Measurements from ENCODE around the gene HSPBP1.
A peak's percentile ranks its signal among the peaks of the same experiment; 100 is the strongest.

The HSPBP1 gene

DNA sequence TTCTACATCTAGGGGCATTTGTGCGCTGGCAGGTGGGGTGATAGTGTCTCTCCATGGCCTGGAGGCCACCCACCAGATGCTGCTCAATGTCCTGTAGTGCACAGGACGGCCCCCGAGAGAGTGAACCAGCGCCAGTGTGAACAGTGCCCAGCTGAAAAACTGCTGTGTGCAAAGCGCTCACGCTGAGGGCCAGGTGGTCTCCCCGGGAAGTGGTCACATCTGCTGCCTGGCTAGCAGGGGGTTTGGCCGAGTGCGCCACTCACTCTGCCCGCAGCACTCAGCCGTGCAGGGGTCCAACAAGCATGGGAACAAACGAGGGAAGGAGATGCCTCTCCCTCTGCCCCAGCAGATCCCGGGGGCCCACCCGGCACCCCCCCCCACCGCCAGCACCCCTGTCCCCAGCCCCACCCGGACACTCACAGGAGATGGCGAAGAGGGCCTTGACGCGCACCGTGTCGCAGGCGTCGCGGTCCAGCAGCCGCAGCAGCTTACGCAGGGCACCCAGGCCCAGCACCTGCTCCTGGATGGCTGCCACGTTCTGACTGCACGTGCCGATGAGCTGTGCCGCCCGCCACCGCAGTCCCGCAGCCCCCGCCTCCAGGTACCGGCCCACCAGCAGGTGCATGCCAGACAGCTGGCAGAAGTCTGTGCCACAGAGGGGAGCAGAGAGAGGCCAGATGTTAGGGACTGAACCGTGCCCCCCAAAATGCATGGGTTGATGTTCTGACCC, 5.8 kb downstream of the HSPBP1 start:
- DNase-seq: peak; percentile 71

- no peak for DNase-seq
These were observed 7.8 kb downstream of the HSPBP1 start for GRCh38 chr19:55272142-55272541.

DNA sequence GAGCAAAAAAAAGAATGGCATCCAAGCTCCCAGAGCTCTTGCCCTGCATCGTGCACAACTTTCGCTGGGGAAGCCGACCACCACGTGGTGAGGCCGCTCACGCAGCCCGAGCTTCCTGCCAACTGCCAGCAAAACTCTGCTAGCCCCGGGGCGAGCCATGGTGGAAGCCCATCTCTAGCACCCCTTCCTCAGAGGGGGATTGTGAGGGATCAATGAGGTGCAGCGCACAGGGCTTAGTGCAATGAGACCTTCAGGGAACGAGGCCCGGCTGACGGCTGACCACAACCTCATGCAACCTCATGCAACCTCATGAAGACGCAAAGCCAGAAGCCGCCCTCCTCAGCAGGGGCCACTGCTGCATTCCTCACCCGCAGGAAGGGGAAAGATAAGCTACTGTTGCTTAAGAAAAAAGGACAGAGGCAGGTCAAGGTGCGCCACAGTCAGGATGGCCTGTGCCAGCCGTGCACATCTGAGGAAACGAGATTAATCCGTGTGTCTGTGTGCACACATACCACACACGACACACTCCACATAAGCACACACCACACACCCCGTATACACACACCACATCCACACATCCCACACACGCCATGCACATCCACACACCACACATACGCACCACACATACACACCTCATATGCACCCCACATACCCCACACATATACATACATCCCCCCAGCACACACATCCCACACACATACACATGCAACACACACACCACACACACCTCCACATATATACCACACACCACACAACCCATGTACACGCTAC, 9.6 kb downstream of the HSPBP1 start:
- no peak for DNase-seq

GRCh38 chr19:55269299-55269698, 10.6 kb downstream of the HSPBP1 start:
- DNase-seq: no peak

GRCh38 chr19:55266840-55267239, 13.1 kb downstream of the HSPBP1 start:
- DNase-seq: no peak

DNA sequence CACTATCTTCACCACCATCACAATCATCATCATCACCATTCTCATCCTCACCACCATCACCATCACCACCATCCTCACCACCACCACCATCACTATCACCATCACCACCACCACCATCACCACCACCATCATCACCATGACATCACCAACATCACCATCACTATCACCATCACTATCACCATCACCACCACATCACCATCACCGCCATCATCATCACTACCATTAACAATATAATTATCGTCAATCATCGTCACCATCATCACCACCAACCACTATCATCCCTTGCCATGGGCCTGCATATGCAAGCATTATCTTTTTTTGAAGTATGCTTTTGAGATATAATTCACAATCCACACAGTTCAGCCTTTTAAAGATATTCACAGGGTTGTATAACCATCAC, 13.5 kb downstream of the HSPBP1 start:
- DNase-seq: no peak

- DNase-seq: no peak
These were observed 14.1 kb downstream of the HSPBP1 start for GRCh38 chr19:55265723-55266386.

GRCh38 chr19:55265173-55265572, 14.7 kb downstream of the HSPBP1 start:
- DNase-seq: no peak

GRCh38 chr19:55264531-55264930, 15.4 kb downstream of the HSPBP1 start:
- no peak for DNase-seq

DNA sequence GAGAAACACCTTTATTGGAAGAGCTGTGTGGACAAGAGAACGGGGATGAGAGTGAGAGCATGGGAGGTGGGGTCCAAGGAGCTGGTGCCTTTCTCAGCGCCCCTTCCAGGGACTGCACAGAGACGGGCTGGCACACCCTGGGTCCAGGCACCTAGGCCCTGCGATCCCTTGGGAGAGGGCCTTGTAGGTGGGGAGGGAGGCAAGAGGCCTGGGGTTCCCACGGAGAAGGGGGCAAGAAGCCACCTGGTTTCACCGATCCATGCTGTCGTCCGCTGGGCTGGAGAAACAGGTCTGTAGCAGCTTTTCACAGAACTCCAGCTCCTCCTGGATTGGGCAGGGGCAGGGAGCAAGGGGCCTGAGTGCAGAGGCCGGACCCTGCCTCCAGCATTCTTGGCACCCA, 17.6 kb downstream of the HSPBP1 start:
- DNase-seq: no peak

- DNase-seq: no peak
These were observed 18.2 kb downstream of the HSPBP1 start for GRCh38 chr19:55261671-55262126.

DNA sequence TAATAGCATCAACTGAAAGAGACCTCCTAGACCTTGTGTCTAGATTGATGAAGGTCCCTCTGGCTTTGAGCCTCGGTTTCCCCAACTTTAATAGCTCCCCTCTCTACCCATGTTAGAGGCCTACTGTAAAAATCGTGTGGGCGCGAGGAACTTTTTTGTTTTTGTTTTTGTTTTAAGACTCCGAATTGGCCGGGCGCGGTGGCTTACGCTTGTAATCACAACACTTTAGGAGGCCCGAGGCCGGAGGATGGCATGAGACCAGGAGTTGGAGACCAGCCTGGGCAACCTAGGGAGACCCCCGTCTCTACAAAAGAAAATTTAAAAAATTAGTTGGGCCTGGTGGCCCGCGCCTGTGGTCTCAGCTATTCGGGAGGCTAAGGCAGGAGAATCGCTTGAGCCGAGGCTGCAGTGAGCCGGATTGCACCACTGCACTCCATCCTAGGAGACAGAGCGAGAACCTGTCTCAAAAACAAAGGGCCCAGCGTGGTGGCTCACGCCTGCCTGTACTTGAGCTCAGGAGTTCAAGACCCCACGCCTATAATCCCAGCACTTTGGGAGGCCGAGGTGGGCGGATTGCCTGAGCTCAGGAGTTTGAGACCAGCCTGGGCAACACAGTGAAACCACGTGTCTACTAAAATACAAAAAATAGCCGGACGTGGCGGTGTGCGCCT, 20.2 kb downstream of the HSPBP1 start:
- no peak for DNase-seq

DNA sequence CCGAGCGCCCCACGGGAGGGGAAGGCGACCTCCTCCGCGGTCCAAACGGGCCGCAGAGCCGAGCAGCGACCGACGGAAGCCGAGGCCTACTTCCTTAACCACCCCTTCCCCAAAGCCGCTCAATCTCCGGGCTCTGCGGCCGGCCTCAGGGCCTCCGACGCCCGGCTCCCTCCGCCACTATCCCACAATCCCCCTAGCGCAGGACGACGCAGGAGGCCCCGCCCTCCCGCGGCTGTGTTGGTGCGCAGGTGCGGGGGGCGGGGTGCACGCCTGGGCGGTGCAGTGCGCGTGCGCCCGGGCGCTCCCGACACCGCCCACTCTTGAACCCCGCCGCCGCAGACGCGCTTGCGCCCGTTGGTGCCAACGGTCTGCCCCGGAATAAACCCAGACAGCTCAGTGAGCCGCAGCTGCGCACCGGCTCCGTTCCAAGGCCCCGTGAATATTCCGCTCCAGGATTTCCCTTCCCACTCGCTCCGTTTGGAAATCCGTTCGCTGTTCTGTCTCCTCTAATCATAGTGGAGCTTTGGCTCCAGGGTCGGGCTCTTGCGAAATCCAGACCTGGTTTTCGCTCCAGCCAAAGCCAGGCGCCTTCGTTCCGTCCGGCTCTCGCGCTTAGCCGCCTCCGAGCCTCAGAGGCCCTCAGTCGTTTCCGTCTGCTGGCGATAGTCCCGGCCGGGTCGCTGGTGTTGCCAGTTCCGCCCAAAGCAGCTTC, 20.9 kb downstream of the HSPBP1 start, which contains the start of gene PPP6R1:
Gene PPP6R1 (minus strand): TSS at position 190 of the 712 bp plus-strand sequence. CDS start 11,914 bp downstream, outside the sequence.
- peak; percentile 98 for DNase-seq

GRCh38 chr19:55258476-55258827, 21.5 kb downstream of the HSPBP1 start:
- DNase-seq: no peak

- DNase-seq: no peak
These were observed 22.2 kb downstream of the HSPBP1 start for GRCh38 chr19:55257461-55258420.

DNA sequence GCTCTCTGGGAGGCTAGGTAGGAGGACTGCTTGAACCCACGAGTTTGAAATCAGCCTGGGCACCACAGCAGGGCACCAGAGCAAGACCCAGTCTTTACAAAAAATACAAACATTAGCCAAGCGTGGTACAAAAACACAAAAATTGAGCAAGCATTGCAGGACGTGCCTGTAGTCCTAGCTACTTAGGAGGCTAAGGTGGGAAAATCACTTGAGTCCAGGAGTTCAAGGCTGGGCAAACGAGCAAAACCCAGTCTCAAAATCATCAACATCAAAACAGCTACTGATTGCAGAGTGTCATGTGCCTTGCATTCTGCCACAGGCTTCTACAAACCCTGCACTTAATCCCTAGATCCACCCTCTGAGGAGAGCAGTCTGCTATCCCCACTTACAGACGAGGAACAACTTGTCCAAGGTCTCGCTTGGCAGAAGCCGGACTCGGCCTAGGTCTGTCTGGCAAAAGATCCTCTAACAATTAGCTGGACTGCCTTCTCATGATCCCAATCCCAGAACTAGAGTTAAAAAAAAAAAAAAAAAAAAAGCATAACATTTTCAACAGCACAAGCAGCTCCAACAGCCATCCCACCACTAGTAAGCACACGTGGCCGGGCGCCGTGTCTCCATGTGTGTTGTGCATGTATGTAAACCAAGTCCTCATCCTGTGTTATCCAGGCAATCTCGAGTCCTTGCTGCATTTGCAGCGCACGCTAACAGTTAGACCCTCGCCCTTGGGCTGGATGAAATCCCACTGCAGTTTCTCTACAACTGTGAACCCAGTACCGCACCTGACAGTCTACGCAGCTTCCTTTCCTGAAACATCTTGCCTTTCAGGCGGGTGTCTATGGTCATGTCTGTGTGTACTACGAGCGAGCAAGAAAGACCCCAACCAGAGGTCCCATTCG, 23.1 kb downstream of the HSPBP1 start:
- no peak for DNase-seq

- no peak for DNase-seq
These were observed 24.1 kb downstream of the HSPBP1 start for GRCh38 chr19:55255618-55256423.

DNA sequence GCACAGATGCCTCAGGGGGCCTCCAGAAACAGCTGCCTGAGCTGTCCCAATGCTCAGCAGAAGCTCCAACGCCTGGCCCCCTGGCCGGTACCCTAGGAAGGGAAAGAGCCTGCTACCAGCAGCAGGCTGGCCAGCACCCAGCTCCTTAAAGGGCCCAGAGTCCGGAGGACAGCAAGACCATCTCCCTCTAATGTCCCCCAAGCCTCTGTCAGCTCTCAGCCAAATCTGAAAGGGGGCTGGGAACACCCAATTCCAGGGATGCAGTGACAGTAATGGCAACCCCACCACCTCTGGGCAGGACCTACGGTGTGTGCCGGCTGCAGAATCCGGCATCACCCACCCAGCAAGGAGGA, 25.3 kb downstream of the HSPBP1 start:
- no peak for DNase-seq
